NCI-H1694 treated with DMSO at 0.1 percent for 48 hours (cell line): ENCODE data around the gene DNAL4.

Source experiments
- DNase-seq: peaks from one replicate; lab custom pipeline; 2025; lab: John Stamatoyannopoulos, UW

The DNAL4 gene

DNA sequence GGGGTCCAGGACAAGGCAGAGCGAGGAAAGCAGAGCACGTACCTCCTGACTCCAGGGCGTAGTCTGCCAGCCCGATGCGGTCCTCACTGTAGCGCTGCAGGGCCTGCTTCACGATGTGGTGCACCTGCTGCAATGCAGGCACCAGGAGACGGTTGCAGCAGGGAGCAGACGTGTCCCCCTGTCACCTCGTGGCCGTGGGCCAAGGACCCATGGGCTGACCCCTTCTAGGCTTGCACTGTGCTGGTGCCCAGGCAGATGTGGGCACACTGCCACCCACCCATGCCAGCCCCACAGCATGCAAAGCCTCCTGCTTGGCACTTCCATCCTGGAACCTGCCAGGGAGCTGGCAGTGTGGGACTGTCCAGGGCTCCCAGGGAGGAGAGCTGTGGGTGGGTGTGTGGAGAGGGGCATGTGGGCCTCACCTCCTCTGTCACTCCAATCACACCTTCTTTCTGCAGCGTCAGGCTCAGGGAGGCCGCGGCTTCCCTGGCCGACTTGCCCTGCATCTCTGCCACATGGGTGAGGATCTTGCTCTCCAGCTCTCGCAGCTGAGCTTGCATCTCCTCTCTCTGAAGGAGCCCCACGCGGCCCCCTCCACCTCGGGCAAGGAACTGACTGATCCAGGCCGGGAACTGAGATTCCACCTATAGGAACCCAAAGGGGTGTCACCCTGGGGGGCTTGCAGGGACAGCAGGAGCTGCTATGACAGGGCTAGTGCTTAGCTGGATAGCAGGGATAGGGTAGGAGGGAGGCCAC, 54.5 kb downstream of the DNAL4 start:
- no peak for DNase-seq

DNA sequence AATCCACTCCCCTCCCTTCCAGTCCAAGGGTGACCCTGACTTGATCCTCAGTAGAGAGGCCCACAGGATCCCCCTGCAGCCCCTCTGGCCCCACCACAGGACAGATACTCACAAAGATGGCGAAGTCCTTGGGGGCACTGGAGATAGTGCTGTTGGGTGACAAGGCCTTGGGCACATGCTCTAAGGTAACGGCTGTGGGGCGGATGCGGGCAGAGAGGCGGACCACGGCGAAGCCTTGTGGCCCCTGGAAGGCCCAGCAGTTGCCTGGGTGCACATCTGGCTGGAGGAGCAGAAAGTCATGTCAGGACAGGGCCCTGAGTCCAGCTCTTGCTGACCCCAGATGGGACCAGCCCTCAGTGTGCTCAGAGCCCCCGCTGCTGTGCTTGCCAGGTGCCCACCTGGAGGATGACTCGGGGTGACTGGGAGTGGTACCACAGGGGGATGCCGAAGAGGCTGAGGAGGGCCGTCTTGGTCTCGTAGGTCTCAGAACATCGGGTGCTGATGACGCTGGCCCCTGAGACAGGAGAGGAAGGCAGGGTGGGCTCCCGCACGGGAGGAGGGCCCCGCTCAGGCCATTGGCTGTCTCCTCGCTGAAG, 55.4 kb downstream of the DNAL4 start:
- DNase-seq: no peak

- DNase-seq: no peak
These were observed 56.5 kb downstream of the DNAL4 start for GRCh38 chr22:38737302-38738060.

GRCh38 chr22:38736257-38736570, 57.7 kb downstream of the DNAL4 start:
- no peak for DNase-seq

DNA sequence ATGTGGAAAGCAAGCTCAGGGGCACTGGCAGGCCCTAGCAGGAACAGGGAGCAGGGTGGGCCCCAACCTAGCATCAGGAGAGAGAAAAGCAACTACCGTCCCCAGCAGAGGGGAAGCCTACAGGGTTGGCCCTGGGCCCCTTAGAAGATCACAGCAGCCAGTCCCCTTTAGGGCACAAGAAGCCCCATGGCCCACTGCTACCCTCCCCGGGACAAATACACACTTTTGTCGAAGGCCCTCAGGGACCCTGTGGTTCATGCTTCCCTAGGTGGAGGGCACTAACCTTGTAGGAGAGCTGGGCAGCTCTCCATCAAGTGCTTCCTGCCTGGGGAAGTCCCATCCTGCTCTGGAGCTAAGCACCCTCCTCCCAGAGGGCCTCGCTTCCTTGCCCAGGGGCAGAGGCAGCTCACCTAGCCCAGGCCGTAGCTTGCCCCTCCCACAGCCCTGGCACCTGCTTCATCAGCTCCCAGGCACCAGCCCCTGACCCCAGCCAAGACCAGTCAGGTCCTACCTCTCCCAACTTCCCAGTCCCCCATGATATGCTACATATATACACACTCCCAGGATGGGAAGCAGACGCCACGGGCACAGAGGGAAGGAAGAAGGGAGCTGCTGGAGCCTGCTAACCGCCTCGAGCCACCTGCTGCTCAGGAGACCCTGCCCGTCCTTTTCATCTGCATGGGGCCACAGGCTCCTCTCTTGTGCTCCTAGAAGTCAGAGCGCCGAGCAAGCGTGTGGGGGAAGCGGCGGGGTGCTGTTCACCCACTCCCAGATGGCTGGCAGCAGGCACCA, 58.3 kb downstream of the DNAL4 start:
- DNase-seq: no peak

DNA sequence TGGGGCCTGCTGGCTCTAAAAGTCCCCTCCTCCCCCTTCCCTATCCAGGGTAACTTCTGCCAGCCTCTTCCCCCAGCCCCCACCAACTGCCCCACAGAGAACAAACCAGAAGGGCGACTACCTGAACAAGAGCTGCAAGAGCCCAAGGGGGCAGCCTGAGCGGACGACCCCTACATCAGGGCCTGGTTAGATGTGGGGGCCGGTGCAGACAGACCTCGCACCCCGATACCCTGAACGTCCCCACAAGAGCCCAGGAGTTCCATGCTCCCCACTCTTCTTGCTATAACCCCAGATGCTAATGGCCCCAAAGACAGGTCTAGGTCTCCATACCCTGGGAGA, 58.8 kb downstream of the DNAL4 start:
- DNase-seq: no peak

DNA sequence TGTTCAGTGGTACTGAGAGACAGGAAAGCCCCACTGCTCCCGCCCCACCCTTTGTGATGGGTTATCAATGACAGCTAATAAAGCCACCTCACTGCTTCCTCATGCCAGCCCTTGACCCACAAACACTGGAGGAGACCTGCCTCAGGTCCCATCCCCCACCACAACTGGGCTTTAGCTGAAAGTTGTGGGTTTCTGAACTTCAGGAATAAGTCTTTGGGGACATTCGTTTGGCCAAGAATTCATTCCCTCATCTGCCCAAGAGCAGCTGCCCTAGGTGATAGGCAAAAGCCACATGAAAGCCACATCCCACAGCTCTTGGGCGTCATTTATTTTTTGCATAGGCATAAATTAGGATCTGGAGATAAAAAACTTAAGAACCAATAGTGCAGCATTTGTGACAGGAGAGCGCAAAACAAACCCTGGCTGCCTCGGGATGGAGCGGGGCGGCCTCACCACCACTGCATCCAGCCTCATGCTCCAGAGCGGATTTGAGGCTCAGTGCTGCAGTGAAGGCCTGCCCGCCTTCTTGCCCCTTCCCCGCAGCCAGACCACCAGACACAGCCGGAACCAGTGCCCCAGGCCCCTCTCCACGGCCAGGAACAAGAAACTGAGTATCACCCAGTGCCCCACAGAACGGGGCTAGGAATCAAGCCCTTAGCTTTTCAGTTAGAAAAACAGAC, 59.4 kb downstream of the DNAL4 start:
- no peak for DNase-seq

GRCh38 chr22:38733724-38734381, 60.1 kb downstream of the DNAL4 start:
- DNase-seq: peak; percentile 61

DNA sequence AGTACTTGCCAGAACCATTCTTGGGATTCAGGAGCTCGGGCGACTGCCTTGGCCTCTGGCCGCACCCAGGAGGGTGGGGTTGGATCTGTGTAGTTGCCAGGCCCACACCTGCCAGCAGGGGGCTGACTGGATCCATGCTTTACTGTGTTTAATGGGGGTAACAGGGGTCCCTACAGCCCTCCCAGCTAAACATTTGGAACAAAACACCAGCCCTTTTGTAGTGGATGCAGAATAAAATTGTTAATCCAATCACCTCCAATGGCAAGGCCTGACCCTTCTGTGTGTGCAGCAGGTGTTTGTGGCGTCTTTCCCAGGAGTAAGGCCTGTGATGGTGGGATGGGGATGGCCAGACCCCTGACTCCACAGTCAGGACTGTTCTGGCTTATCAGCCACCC, 60.6 kb downstream of the DNAL4 start:
- peak; percentile 16 for DNase-seq

DNA sequence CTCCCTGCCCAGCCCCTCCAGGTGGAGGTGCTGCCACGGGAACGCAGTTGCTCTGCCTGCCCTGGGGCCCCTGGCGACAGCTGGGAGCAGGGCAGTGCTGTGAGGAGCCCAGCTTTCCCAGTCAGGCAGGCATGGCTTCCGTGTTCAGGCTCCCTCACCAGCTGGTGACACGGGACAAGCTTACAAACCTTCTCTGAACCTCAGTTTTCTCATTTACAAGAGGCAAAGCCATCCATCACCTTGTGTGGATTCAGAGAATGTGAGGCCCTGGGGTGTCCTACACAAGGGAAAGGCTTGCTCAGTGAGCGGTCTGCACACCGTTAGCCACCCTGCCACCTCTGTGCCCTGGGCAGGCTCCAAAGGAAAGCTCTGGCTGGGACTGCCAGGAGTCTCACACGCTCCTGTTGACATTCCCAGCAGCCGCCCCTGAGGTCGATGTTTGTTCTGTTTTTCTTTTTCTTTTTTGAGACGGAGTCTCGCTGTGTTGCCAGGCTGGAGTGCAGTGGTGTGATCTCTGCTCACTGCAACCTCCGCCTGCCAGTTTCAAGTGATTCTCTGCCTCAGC, 61.6 kb downstream of the DNAL4 start:
- DNase-seq: no peak

GRCh38 chr22:38731703-38732161, 62.2 kb downstream of the DNAL4 start:
- DNase-seq: no peak

- no peak for DNase-seq
These were observed 63.5 kb downstream of the DNAL4 start for GRCh38 chr22:38730411-38730871.

GRCh38 chr22:38729946-38730345, 64.0 kb downstream of the DNAL4 start:
- no peak for DNase-seq

DNA sequence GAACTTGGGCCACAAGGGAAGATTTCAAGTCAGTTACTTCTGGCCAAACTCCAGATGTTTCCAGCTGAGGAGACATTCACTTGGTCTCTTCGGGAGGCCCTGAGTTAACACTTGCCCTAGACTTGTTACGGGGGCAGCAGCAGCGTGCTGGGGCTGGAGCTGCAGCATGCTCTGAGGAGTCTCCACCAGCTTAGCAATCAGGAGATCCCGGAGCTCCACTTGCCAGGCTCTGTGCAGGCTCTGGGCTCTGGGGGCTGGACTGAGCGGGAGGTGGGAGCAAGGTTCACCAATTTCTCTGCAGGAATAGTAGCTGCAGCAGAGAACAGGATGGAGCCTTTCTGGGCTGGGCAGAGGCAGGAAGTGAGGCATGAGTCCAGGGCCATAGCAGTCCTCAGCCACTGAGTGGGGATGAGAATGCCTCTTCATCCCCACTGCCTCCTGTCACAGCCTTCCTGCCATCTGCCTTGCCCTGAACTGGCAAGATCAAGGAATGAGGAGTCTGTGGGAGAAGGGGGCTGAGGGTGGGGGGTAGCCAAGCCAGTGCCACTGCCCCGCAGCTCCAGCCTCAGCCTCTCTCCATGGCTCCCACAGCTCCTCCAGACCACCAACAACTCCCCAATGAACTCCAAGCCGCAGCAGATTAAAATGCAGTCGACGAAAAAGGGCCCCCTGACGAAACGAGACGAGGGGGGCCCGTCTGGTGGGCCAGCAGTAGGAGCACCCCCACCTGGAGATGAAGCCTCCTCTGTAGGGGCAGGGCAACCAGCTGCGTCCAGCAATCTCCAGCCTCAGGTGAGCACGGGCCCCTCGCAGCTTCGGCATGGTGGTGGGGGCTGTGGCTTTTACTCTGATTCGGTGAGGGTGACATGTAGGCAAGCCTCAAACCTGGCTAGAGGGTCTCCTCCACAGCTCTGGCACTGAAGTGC, 64.8 kb downstream of the DNAL4 start:
- DNase-seq: no peak
